Ishikawa (cell line): ENCODE data around the gene DOK3.

Experiments used
- CEBPB ChIP-seq: IDR thresholded peaks from 2 replicates; pipeline ENCODE4 v1.6.1; 2012
- CREB1 ChIP-seq: IDR thresholded peaks from 2 replicates; pipeline ENCODE4 v1.6.1; 2012; ENCODE audit warnings: low read depth
- EGR1 ChIP-seq: IDR thresholded peaks from 2 replicates; pipeline ENCODE4 v1.6.1; 2012
- EP300 ChIP-seq: IDR thresholded peaks from 2 replicates; pipeline ENCODE4 v1.6.1; 2012; ENCODE audit warnings: borderline replicate concordance
- FOXM1 ChIP-seq: IDR thresholded peaks from 2 replicates; pipeline ENCODE4 v1.6.1; 2012; ENCODE audit warnings: low read depth, borderline replicate concordance
- MAX ChIP-seq: IDR thresholded peaks from 2 replicates; pipeline ENCODE4 v1.6.1; 2012
- NFIC ChIP-seq: IDR thresholded peaks from 2 replicates; pipeline ENCODE4 v1.6.1; 2012
- RAD21 ChIP-seq: IDR thresholded peaks from 2 replicates; pipeline ENCODE4 v1.6.1; 2012; ENCODE audit warnings: low read depth
- REST ChIP-seq: IDR thresholded peaks from 2 replicates; pipeline ENCODE4 v1.6.1; 2012; ENCODE audit warnings: low read depth, mild to moderate bottlenecking
- TAF1 ChIP-seq: IDR thresholded peaks from 2 replicates; pipeline ENCODE4 v1.6.1; 2012; ENCODE audit warnings: low read depth, mild to moderate bottlenecking
- TCF12 ChIP-seq: IDR thresholded peaks from 2 replicates; pipeline ENCODE4 v1.6.1; 2012; ENCODE audit warnings: low read depth
- TEAD4 ChIP-seq: IDR thresholded peaks from 2 replicates; pipeline ENCODE4 v1.6.1; 2012
- USF1 ChIP-seq: IDR thresholded peaks from 2 replicates; pipeline ENCODE4 v1.6.1; 2012
- YY1 ChIP-seq: IDR thresholded peaks from 2 replicates; pipeline ENCODE4 v1.6.1; 2012; ENCODE audit warnings: low read depth
- ZBTB7A ChIP-seq: IDR thresholded peaks from 2 replicates; pipeline ENCODE4 v1.6.1; 2012; ENCODE audit warnings: low read depth

Gene DOK3

GRCh38 chr5:177509381-177509951, at the start of gene DOK3:
Gene DOK3, minus strand, starts transcription at chr5:177509826. Its CDS starts 286 bp downstream, at chr5:177509540.
- no peak for TF ChIP-seq EP300
- TF ChIP-seq ZBTB7A, result no peak
- no peak for TF ChIP-seq NFIC
- no peak for TF ChIP-seq FOXM1
- no peak for TF ChIP-seq CREB1
- TF ChIP-seq RAD21, result no peak
- no peak for TF ChIP-seq CEBPB
- no peak for TF ChIP-seq USF1
- TF ChIP-seq TAF1, result no peak
- TF ChIP-seq TEAD4, result no peak

GRCh38 chr5:177557796-177558195, 48.2 kb upstream of the DOK3 start:
- TF ChIP-seq TAF1 (no peak), REST (no peak), ZBTB7A (no peak), EGR1 (no peak), FOXM1 (no peak), YY1 (no peak), NFIC (no peak), TCF12 (no peak), RAD21 (no peak), CEBPB (no peak), EP300 (no peak), CREB1 (no peak), MAX (no peak), TEAD4 (no peak), USF1 (no peak)

- TF ChIP-seq MAX (no peak), USF1 (peak; percentile 81)
Observed at GRCh38 chr5:177557041-177557647, 47.5 kb upstream of the DOK3 start.

GRCh38 chr5:177555665-177556064, 46.0 kb upstream of the DOK3 start:
- TF ChIP-seq REST, result no peak
- TF ChIP-seq YY1, result no peak
- no peak for TF ChIP-seq NFIC
- no peak for TF ChIP-seq TAF1
- TF ChIP-seq RAD21, result no peak
- no peak for TF ChIP-seq FOXM1
- no peak for TF ChIP-seq EGR1
- no peak for TF ChIP-seq ZBTB7A
- no peak for TF ChIP-seq TEAD4
- no peak for TF ChIP-seq USF1
- no peak for TF ChIP-seq CEBPB
- no peak for TF ChIP-seq EP300
- TF ChIP-seq TCF12, result no peak
- no peak for TF ChIP-seq MAX
- no peak for TF ChIP-seq CREB1

- TF ChIP-seq CREB1 (no peak), ZBTB7A (no peak), NFIC (no peak), YY1 (no peak), CEBPB (no peak), TAF1 (no peak), RAD21 (no peak), USF1 (no peak), TEAD4 (no peak), FOXM1 (no peak), MAX (no peak), TCF12 (no peak), EP300 (no peak), REST (no peak), EGR1 (no peak)
Observed at GRCh38 chr5:177555228-177555627, 45.6 kb upstream of the DOK3 start.
